Measurements from ENCODE around the gene RNF215.

RNF215 gene

DNA sequence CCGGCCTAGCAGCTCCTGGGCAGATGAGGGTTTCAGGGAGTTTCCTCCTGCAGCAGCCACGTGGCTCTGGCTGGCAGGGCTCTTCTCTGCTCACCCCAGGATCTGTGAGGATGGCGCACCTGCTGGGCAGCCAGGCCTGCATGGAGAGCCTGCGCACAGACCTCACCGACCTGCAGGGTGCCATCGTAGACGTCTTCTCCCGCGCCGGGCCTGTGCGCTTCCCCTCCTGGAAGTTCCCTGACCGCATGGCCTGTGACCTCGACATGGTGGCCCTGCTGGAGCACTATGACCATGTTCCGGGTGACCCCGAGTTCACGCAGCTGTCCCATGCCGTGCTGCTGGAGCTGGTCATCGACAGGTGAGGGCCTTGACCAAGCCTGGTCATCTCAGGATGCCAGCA lies 21.3 kb downstream of the RNF215 start:
- H3K27ac ChIP-seq: no peak overlapping the region
- TF ChIP-seq, protein P1, sequence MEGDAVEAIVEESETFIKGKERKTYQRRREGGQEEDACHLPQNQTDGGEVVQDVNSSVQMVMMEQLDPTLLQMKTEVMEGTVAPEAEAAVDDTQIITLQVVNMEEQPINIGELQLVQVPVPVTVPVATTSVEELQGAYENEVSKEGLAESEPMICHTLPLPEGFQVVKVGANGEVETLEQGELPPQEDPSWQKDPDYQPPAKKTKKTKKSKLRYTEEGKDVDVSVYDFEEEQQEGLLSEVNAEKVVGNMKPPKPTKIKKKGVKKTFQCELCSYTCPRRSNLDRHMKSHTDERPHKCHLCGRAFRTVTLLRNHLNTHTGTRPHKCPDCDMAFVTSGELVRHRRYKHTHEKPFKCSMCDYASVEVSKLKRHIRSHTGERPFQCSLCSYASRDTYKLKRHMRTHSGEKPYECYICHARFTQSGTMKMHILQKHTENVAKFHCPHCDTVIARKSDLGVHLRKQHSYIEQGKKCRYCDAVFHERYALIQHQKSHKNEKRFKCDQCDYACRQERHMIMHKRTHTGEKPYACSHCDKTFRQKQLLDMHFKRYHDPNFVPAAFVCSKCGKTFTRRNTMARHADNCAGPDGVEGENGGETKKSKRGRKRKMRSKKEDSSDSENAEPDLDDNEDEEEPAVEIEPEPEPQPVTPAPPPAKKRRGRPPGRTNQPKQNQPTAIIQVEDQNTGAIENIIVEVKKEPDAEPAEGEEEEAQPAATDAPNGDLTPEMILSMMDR (conservative IDR thresholded peaks at IDR 0.05): no peak

- TF ChIP-seq, protein P1 (conservative IDR thresholded peaks at IDR 0.05): no peak
- H3K27ac ChIP-seq: no peak overlapping the region
Measured at GRCh38 chr22:30362651-30363281, 24.4 kb downstream of the RNF215 start.

- TF ChIP-seq, protein P1 (conservative IDR thresholded peaks at IDR 0.05): no peak
- H3K27ac ChIP-seq: no peak overlapping the region
Measured at GRCh38 chr22:30361916-30362650, 25.1 kb downstream of the RNF215 start.

GRCh38 chr22:30358541-30358940 lies 28.7 kb downstream of the RNF215 start:
- TF ChIP-seq, protein P1 (conservative IDR thresholded peaks at IDR 0.05): no peak
- H3K27ac ChIP-seq: no peak overlapping the region

GRCh38 chr22:30357650-30358215 lies 29.5 kb downstream of the RNF215 start:
- peak overlapping the region; percentile 92; the same call in 1 of the 2 replicates for H3K27ac ChIP-seq
- TF ChIP-seq, protein P1 (conservative IDR thresholded peaks at IDR 0.05): no peak

DNA sequence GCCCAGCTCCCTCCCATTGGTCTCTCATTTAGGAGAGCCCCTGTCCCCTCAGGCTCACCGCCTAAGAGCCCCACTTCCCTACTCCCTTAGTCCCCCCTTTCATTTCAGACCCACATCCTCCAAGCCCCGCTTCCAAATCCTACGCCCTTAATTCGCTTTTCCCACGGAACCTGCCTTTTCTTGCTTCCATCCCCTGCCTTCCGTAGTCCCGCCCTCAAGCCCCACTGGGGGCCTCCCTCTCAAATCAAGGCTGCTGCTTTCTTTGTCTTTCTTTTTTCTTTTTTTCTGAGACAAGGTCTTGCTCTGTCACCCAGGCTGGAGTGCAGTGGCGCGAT lies 30.0 kb downstream of the RNF215 start:
- peak overlapping the region; percentile 92; the same call in 1 of the 2 replicates for H3K27ac ChIP-seq
- TF ChIP-seq, protein P1 (conservative IDR thresholded peaks at IDR 0.05): no peak

GRCh38 chr22:30356449-30357235 lies 30.6 kb downstream of the RNF215 start, which contains the start of the genes CCDC157 and SF3A1:
TSS of gene CCDC157 (plus strand) at chr22:30357007. CDS start at chr22:30366001, 8,994 bp downstream.
TSS of gene SF3A1 (minus strand) at chr22:30356894. CDS start at chr22:30356792, 102 bp downstream.
- H3K27ac ChIP-seq: peak within 1 kb of the TSS; percentile 92
- TF ChIP-seq, protein P1 (conservative IDR thresholded peaks at IDR 0.05): no peak
